Activated T-cell treated with anti-CD3 and anti-CD28 coated beads for 1 hour (primary cell): ENCODE data around the gene C19orf47.

Experiments
- DNase-seq: peaks from one replicate; pipeline ENCODE4 v3.0.0-alpha.2; 2020; ENCODE audit warnings: low read depth

C19orf47 gene

GRCh38 chr19:40282209-40282580 lies 66.0 kb downstream of the C19orf47 start:
- no peak for DNase-seq

DNA sequence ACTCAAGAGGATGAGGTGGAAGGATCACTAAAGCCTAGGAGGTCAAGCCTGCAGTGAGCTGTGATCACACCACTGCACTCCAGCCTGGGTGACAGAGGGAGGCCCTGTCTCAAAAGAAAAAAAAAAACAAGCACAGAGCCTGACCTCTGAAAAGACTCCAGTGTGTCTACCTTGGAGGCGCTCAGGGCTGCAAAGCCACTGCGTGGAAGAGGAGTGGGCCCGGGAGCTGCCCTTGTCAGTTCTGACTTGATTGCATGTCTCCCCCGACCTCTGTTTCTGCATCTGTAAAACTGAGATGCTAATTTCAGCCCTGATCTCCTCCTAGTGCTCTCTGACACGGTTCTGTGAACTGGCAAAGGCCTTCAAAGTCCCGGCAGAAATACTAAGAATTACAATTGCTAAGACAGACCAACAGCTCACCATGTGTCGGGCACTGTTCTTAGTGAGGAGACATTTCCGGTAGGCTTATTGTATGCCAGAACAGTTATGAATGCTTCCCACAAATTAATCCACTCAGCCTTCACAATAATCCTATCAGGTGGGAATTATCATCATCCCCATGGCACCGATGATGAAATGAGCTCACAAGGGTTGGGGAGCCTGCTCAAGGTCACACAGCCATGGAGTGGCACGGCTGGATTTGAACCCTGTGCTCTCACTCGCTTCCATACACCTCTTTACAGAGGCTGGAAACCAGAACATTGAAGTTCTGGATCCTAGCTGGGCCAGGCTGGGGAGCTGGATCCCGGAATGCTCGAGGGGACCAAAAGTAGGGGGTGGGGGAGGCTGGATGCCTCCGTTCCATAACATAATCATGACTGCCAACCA lies 66.6 kb downstream of the C19orf47 start:
- no peak for DNase-seq

DNA sequence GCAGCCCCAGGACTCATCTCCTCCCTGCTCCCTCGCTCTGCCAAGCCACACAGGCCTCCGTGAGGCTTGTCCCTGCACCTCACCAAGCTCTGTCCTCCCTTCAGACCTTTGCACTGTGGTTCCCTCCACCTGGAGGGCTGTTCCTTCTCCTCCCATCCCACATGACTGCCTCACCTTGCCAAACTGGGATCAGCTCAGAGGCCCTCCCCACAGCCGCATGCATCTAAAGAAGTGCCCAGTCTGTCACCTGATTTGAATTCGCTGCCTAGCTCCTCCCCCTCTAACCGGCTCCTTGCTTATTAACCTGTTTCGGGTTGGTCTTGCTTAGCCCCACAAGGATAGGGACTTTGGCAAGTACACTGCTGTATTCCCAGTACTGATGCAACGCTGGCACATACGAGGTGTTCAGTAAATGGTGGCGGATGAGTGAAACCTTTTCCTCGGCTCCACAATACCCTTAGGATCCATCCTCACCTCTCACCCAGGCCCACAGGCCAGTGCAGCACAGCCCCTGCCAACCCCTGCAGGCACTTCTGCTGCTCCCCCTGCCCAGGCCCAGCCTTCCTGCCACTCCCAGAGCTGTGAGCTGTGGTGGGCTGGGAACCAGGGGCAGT lies 67.5 kb downstream of the C19orf47 start:
- DNase-seq: no peak

DNA sequence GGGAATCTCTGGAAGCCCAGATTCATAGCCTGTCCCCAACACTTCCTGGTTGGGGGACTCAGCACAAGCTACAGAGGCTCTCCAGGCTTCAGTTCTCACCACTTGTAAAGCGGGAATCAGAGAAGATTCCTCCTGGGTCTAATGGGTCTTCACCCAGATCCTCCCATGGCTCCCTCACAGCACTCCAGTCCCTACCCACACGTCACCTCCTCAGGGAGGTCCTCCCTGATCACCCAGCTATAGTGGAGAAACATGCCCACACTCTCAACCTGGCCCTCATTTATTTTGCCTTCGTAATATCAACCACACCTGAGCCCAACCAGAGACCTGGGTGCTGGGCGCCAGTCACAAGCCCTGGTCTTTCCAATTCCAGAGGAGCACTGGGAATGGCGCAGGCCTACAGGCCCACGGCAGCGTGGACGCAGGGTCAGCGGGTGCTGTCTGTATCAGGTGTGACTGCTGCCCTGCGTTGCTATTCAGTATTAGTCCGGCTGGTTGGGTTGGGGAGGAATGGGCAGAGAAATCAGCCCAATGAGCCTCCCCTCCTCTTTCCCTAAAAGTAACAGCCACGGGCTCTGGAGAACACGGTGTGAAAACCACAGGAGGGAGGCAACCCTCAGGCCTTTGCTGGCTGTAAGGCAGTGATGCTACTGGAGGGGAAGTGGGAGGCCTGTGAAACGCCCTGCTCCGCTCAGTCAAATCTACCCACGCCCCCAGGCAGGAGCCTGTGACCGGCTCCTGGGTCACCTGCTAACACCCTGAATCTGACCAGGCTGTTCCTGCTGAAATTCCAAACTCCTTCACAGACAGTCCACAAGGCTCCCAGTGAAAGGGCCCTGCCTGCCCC lies 68.2 kb downstream of the C19orf47 start:
- DNase-seq: no peak

DNA sequence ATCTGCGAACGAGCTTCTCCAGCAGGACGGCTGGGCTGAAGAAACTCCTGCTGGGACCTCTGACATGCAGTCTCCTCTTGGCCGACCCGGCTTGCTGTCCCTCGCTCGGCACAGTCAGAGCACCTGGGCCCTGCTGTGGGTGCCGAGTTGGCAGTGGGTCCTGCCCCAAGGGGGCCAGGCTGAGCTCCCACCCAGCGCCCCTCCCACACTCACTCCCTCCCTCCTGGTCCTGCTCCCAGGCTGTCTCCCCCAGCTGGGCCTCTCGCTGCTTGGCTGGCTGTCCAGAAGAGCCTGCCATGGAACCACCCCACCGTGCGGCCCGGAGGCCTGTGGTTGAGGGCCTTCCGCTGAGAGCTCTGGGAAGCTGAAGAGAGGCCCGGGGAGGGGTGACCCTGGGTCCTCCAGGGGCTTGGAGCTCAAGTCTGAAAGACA lies 69.1 kb downstream of the C19orf47 start:
- DNase-seq: no peak

- DNase-seq: no peak
Measured at GRCh38 chr19:40278361-40279035, 69.7 kb downstream of the C19orf47 start.

DNA sequence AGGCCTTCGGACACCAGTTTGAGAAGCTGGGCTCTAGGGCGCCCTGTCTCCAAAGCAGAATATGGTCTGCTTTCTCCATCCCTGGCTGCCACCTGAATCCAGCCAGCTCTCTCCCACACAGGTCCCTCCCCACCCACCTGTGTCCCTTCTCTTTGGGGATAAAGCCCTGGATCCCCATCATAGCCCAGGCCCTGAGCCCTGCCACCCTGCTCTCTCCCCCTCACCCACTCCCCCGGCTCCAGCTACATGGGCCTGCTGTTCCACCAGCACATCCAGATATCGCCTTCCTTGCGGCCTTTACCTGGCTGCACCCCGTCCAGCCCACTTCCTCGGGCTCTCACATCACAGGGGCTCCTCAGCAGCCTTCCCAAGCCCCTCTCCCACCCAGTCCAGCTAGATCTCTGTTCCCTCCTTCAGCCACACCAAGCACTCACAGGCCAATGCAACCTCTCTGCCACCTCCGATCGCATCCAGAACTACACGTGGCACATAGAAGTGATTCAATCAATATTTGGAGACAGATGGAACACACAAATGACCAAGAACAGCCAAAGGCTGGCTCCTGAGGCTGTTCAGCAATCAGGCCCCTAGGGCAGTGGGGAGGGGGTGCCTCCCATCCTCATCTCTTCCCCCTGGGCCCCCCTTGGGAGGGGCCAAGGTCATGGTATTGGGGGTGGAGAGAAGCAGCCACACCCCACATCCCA lies 70.7 kb downstream of the C19orf47 start:
- no peak for DNase-seq

- no peak for DNase-seq
Measured at GRCh38 chr19:40274585-40275544, 73.3 kb downstream of the C19orf47 start.

DNA sequence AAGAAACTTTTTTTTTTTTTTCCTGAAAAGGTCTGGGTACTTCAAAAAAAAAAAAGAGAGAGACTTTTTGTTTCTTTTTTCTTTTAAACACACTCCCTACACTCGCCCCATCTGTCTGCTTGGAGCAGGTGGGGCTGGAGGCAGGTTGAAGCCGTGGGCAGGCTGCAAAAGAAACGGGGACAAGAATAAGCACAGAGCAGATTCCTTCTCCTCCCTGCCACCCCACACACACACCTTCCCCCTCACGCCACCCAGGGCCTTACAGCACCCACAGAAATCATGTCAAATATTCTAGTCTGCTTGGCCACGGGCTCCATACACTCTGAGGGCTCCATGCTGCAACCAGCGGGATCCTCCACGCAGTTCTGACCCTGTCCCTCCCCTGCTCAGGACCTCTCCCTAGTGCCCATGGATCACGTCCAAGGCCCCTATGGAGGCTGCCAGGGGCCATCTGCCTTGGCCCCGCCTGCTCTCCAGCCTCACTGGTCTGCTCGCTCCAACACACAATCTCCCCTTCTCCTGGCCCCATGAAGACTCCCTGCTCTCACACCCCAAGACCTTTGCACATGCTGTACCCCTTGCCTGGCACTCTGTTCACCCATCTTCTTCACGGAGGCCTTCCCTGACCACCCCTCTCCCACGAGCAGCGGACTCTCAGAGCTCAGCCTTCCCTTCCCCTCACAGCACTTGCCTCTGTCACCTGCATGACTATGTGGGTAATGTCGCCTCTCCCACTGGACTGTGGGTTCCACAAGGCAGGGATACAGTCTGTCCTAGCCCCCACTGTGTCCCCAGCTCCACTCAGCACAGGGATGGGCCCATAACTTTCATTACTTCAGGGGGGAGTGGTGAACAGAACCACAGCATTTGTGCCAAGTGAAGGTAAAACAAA lies 74.5 kb downstream of the C19orf47 start:
- no peak for DNase-seq

GRCh38 chr19:40272261-40272660 lies 75.9 kb downstream of the C19orf47 start:
- DNase-seq: no peak

DNA sequence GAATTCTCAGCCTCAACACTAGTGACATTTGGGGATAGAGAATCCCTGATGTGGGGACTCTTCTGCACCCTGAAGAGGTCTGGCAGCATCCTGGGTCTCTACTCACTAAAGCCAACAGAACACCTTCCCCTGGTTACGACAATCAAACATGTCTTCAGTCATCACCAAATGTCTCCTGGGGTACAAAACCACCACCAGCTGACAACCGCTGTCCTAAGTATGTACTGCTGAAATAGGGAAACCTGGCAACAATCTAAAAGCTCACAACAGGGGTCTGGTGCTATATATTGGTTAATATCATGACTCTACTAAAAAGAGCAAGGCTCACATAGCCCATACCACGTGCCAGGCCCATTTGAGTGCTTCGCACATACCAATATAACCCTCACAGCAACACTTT lies 76.5 kb downstream of the C19orf47 start:
- DNase-seq: no peak

GRCh38 chr19:40270362-40271089 lies 77.7 kb downstream of the C19orf47 start:
- no peak for DNase-seq
